Adipocyte (in vitro differentiated cells): Measurements from ENCODE around the gene PRKN.
A peak's percentile ranks its signal among the peaks of the same experiment; 100 is the strongest.

Source experiments
- DNase-seq: peaks from one replicate; pipeline ENCODE4 v3.0.0-alpha.2; 2015; ENCODE audit warnings: low read depth
- H3K27me3 ChIP-seq: replicated peaks from 2 replicates; pipeline ENCODE4 v1.7.0; 2013; ENCODE audit warnings: mild to moderate bottlenecking, low read length, moderate library complexity; ENCODE audit not compliant: control insufficient read depth, insufficient read depth
- H3K36me3 ChIP-seq: 2 replicates; pipeline ENCODE4 v1.7.0; 2013; ENCODE audit warnings: low read length, mild to moderate bottlenecking, moderate library complexity; ENCODE audit not compliant: control insufficient read depth, insufficient read depth, severe bottlenecking
- H3K4me1 ChIP-seq: 2 replicates; pipeline ENCODE4 v1.7.0; 2013; ENCODE audit warnings: mild to moderate bottlenecking, low read length, moderate library complexity; ENCODE audit not compliant: control insufficient read depth, insufficient read depth
- H3K4me3 ChIP-seq: 2 replicates; pipeline ENCODE4 v1.7.0; 2013; ENCODE audit warnings: mild to moderate bottlenecking, low read length, moderate library complexity
- H3K9ac ChIP-seq: 2 replicates; pipeline ENCODE4 v1.7.0; 2013; ENCODE audit warnings: mild to moderate bottlenecking, low read length, moderate library complexity
- H3K9me3 ChIP-seq: 2 replicates; pipeline ENCODE4 v1.7.0; 2013; ENCODE audit warnings: mild to moderate bottlenecking, low read length, moderate library complexity; ENCODE audit not compliant: control insufficient read depth

PRKN gene

GRCh38 chr6:161545741-161546140, 1181.8 kb downstream of the PRKN start:
- Histone ChIP-seq H3K9ac (no peak overlapping the region), H3K4me3 (no peak overlapping the region), H3K27me3 (no peaks in the 10 kb centered on the region), H3K4me1 (peaks cover 9% of the 10 kb centered on the region), H3K36me3 (no peaks in the 10 kb centered on the region), H3K9me3 (no peaks in the 10 kb centered on the region)
- no peak for DNase-seq

- Histone ChIP-seq H3K27me3 (no peaks in the 10 kb centered on the region), H3K4me1 (peaks cover 9% of the 10 kb centered on the region), H3K9ac (no peak overlapping the region), H3K36me3 (no peaks in the 10 kb centered on the region), H3K4me3 (no peak overlapping the region), H3K9me3 (no peaks in the 10 kb centered on the region)
- no peak for DNase-seq
These were observed 1182.6 kb downstream of the PRKN start for GRCh38 chr6:161544801-161545480.

GRCh38 chr6:161543684-161544309, 1183.8 kb downstream of the PRKN start:
- DNase-seq = no peak
- H3K4me1 ChIP-seq = peaks cover 9% of the 10 kb centered on the region
- H3K9ac ChIP-seq = no peak overlapping the region
- H3K36me3 ChIP-seq = no peaks in the 10 kb centered on the region
- H3K9me3 ChIP-seq = no peaks in the 10 kb centered on the region
- no peaks in the 10 kb centered on the region for H3K27me3 ChIP-seq
- no peak overlapping the region for H3K4me3 ChIP-seq

GRCh38 chr6:161542346-161542980, 1185.1 kb downstream of the PRKN start:
- Histone ChIP-seq H3K4me3 (no peak overlapping the region), H3K9me3 (no peaks in the 10 kb centered on the region), H3K4me1 (peaks cover 3% of the 10 kb centered on the region), H3K27me3 (no peaks in the 10 kb centered on the region), H3K36me3 (no peaks in the 10 kb centered on the region), H3K9ac (no peak overlapping the region)
- peak; percentile 7 for DNase-seq

- Histone ChIP-seq H3K4me1 (no peaks in the 10 kb centered on the region), H3K9ac (no peak overlapping the region), H3K4me3 (no peak overlapping the region), H3K27me3 (no peaks in the 10 kb centered on the region), H3K36me3 (no peaks in the 10 kb centered on the region), H3K9me3 (no peaks in the 10 kb centered on the region)
- no peak for DNase-seq
These were observed 1187.0 kb downstream of the PRKN start for GRCh38 chr6:161540532-161540931.

GRCh38 chr6:161536224-161536630, 1191.3 kb downstream of the PRKN start:
- H3K36me3 ChIP-seq = no peaks in the 10 kb centered on the region
- no peak for DNase-seq

GRCh38 chr6:161534264-161534873, 1193.2 kb downstream of the PRKN start:
- no peaks in the 10 kb centered on the region for H3K36me3 ChIP-seq
- no peak overlapping the region for H3K9ac ChIP-seq
- no peak for DNase-seq
- H3K4me3 ChIP-seq = no peak overlapping the region
- H3K4me1 ChIP-seq = no peaks in the 10 kb centered on the region
- H3K9me3 ChIP-seq = peaks cover 4% of the 10 kb centered on the region
- no peaks in the 10 kb centered on the region for H3K27me3 ChIP-seq

More at GRCh38 chr6:161536224-161536630, 1191.3 kb downstream of the PRKN start:
- Histone ChIP-seq H3K9me3 (peaks cover 4% of the 10 kb centered on the region), H3K4me3 (no peak overlapping the region), H3K27me3 (no peaks in the 10 kb centered on the region), H3K4me1 (no peaks in the 10 kb centered on the region), H3K9ac (no peak overlapping the region)

GRCh38 chr6:161533266-161533665, 1194.3 kb downstream of the PRKN start:
- no peak for DNase-seq
- Histone ChIP-seq H3K9me3 (peaks cover 4% of the 10 kb centered on the region), H3K4me3 (no peak overlapping the region), H3K9ac (no peak overlapping the region), H3K27me3 (no peaks in the 10 kb centered on the region), H3K36me3 (no peaks in the 10 kb centered on the region), H3K4me1 (no peaks in the 10 kb centered on the region)

GRCh38 chr6:161532536-161532935, 1195.0 kb downstream of the PRKN start:
- no peaks in the 10 kb centered on the region for H3K27me3 ChIP-seq
- no peak for DNase-seq
- H3K36me3 ChIP-seq = no peaks in the 10 kb centered on the region

GRCh38 chr6:161526794-161527193, 1200.8 kb downstream of the PRKN start:
- no peak for DNase-seq
- no peak overlapping the region for H3K4me3 ChIP-seq
- no peaks in the 10 kb centered on the region for H3K4me1 ChIP-seq
- H3K9ac ChIP-seq = no peak overlapping the region
- H3K36me3 ChIP-seq = no peaks in the 10 kb centered on the region
- H3K27me3 ChIP-seq = no peaks in the 10 kb centered on the region
- no peaks in the 10 kb centered on the region for H3K9me3 ChIP-seq

More at GRCh38 chr6:161532536-161532935, 1195.0 kb downstream of the PRKN start:
- H3K4me1 ChIP-seq = no peaks in the 10 kb centered on the region
- H3K4me3 ChIP-seq = no peak overlapping the region
- peaks cover 4% of the 10 kb centered on the region for H3K9me3 ChIP-seq
- no peak overlapping the region for H3K9ac ChIP-seq

GRCh38 chr6:161523362-161523761, 1204.2 kb downstream of the PRKN start:
- DNase-seq = no peak
- no peaks in the 10 kb centered on the region for H3K9me3 ChIP-seq
- H3K9ac ChIP-seq = no peak overlapping the region
- no peaks in the 10 kb centered on the region for H3K27me3 ChIP-seq
- H3K4me3 ChIP-seq = no peak overlapping the region
- no peaks in the 10 kb centered on the region for H3K36me3 ChIP-seq
- no peaks in the 10 kb centered on the region for H3K4me1 ChIP-seq
